H1 (cell line): ENCODE measurements around the gene ERH. TPM values are rescaled to one million over a fixed set of nuclear protein-coding genes. Genes with fewer than 3 reads are reported as not detected.
A peak's percentile ranks its signal among the peaks of the same experiment; 100 is the strongest.

Experiments
- CTCF ChIA-PET: fragments of 300-600 bp; sonication (Branson Sonifier 250); formaldehyde crosslinking; loops from one replicate; lab custom pipeline; 2021; ENCODE audit not compliant: partially characterized antibody; lab: Charles Lee
- POLR2A ChIA-PET: fragments of 300-600 bp; sonication (Branson Sonifier 250); formaldehyde crosslinking; loops from one replicate; lab custom pipeline; 2021; ENCODE audit warnings: inconsistent platforms; ENCODE audit not compliant: partially characterized antibody; lab: Charles Lee
- DNase-seq, 2 experiments: peaks; one replicate each; pipeline versions ENCODE4 v3.0.0 to v3.0.0-alpha.2; 2010 to 2022; ENCODE audit warnings: low spot score in 2 of 2, low read depth in 1 of 2, mixed read lengths in 1 of 2
- FAIRE-seq: peaks from 2 replicates; lab custom pipeline; 2011; peaks lifted over from hg19 to GRCh38; lab: Jason Lieb, UNC
- H2AFZ ChIP-seq: 2 replicates; pipeline ENCODE4 v1.8.1; 2012; ENCODE audit warnings: low read length, inconsistent platforms
- H2AK5ac ChIP-seq: 2 replicates; pipeline ENCODE4 v1.6.1; 2013; ENCODE audit warnings: low read depth, low read length
- H2BK120ac ChIP-seq: replicated peaks from 2 replicates; pipeline ENCODE3; 2013; ENCODE audit warnings: low read depth, low read length, inconsistent platforms
- H2BK12ac ChIP-seq: 2 replicates; pipeline ENCODE4 v1.6.1; 2013; ENCODE audit warnings: low read depth, low read length
- H2BK15ac ChIP-seq: 2 replicates; pipeline ENCODE4 v1.6.1; 2013; ENCODE audit warnings: low read length
- H2BK20ac ChIP-seq: 2 replicates; pipeline ENCODE4 v1.6.1; 2013; ENCODE audit warnings: low read length
- H2BK5ac ChIP-seq: 2 replicates; pipeline ENCODE4 v1.6.1; 2013; ENCODE audit warnings: low read depth, low read length
- H3K14ac ChIP-seq: 2 replicates; pipeline ENCODE4 v1.6.1; 2013; ENCODE audit warnings: inconsistent platforms; ENCODE audit not compliant: insufficient read length
- H3K18ac ChIP-seq: 2 replicates; pipeline ENCODE4 v1.6.1; 2013; ENCODE audit warnings: low read length; ENCODE audit errors: extremely low read depth
- H3K23ac ChIP-seq: 2 replicates; pipeline ENCODE4 v1.6.1; 2013; ENCODE audit warnings: inconsistent platforms; ENCODE audit not compliant: insufficient read length
- H3K23me2 ChIP-seq: 2 replicates; pipeline ENCODE4 v1.6.1; 2013; ENCODE audit warnings: low read depth, low read length
- H3K27ac ChIP-seq: 2 replicates; pipeline ENCODE4 v1.6.1; 2011; ENCODE audit warnings: low read depth, low read length, inconsistent platforms
- H3K27me3 ChIP-seq, 4 experiments: replicated peaks in 1 of 4; 1 replicate in 1 of 4; 2 replicates in 3 of 4; pipeline versions ENCODE4 v1.6.1 to v1.8.1; 2011 to 2013; ENCODE audit warnings: low read length in 3 of 4, mild to moderate bottlenecking in 3 of 4, inconsistent platforms in 2 of 4, mixed read lengths in 2 of 4, moderate library complexity in 1 of 4; ENCODE audit not compliant: control insufficient read depth in 3 of 4, insufficient read depth in 3 of 4; ENCODE audit errors: extremely low read depth in 1 of 4
- H3K36me3 ChIP-seq, 4 experiments: 2 replicates each; pipeline versions ENCODE4 v1.6.1 to v1.8.1; 2011 to 2013; ENCODE audit warnings: mild to moderate bottlenecking in 4 of 4, low read length in 3 of 4, moderate library complexity in 2 of 4, control low read depth in 1 of 4, inconsistent platforms in 1 of 4; ENCODE audit not compliant: insufficient read depth in 4 of 4, control insufficient read depth in 2 of 4
- H3K4ac ChIP-seq: replicated peaks from 2 replicates; pipeline ENCODE3; 2013; ENCODE audit warnings: low read length, low read depth, mixed read lengths, inconsistent platforms; ENCODE audit not compliant: insufficient read length
- H3K4me1 ChIP-seq, 4 experiments: replicated peaks in 1 of 4; 1 replicate in 1 of 4; 2 replicates in 3 of 4; pipeline versions ENCODE4 v1.6.1 to v1.8.1; 2011 to 2013; ENCODE audit warnings: low read length in 3 of 4, inconsistent platforms in 2 of 4, mixed read lengths in 1 of 4; ENCODE audit not compliant: insufficient read depth in 4 of 4, control insufficient read depth in 3 of 4
- H3K4me2 ChIP-seq, 2 experiments: 2 replicates each; pipeline versions ENCODE4 v1.6.1 to v1.8.1; 2011 to 2013; ENCODE audit warnings: low read depth in 2 of 2, low read length in 2 of 2, control low read depth in 1 of 2, inconsistent platforms in 1 of 2, mild to moderate bottlenecking in 1 of 2; ENCODE audit not compliant: insufficient read depth in 1 of 2
- H3K4me3 ChIP-seq, 4 experiments: fragments of 200-600, 300-600 bp in 1 of 4; sonication (generic), shearing (Covaris generic), sonication (Bioruptor Twin) in 1 of 4; 2 replicates each; pipeline versions ENCODE4 v1.5.1 to v1.8.1; 2011 to 2016; ENCODE audit warnings: low read length in 4 of 4, low read depth in 3 of 4, control low read depth in 2 of 4, inconsistent platforms in 2 of 4, mild to moderate bottlenecking in 2 of 4, mixed read lengths in 1 of 4, moderate library complexity in 1 of 4; ENCODE audit not compliant: insufficient read depth in 2 of 4; ENCODE audit errors: extremely low read depth in 1 of 4
- H3K56ac ChIP-seq: replicated peaks from 2 replicates; pipeline ENCODE3; 2013; ENCODE audit warnings: low read depth, mild to moderate bottlenecking, mixed read lengths, low read length, inconsistent platforms; ENCODE audit not compliant: insufficient read length
- H3K79me1 ChIP-seq: 2 replicates; pipeline ENCODE4 v1.6.1; 2013; ENCODE audit warnings: low read depth, low read length, control low read depth
- H3K79me2 ChIP-seq, 2 experiments: 2 replicates each; pipeline versions ENCODE4 v1.6.1 to v1.8.1; 2012 to 2013; ENCODE audit warnings: low read length in 2 of 2, mild to moderate bottlenecking in 2 of 2, inconsistent platforms in 1 of 2; ENCODE audit not compliant: insufficient read depth in 2 of 2, control insufficient read depth in 1 of 2
- H3K9ac ChIP-seq, 4 experiments: replicated peaks in 1 of 4; 1 replicate in 1 of 4; 2 replicates in 3 of 4; pipeline versions ENCODE4 v1.6.1 to v1.8.1; 2011 to 2013; ENCODE audit warnings: low read depth in 3 of 4, low read length in 3 of 4, control low read depth in 2 of 4, mild to moderate bottlenecking in 2 of 4, moderate library complexity in 2 of 4, inconsistent platforms in 1 of 4; ENCODE audit errors: extremely low read depth in 1 of 4
- H3K9me3 ChIP-seq, 2 experiments: 2 replicates each; pipeline versions ENCODE4 v1.6.1 to v1.8.1; 2012 to 2013; ENCODE audit warnings: mild to moderate bottlenecking in 2 of 2, moderate library complexity in 2 of 2, control low read depth in 1 of 2, inconsistent platforms in 1 of 2, low read depth in 1 of 2, low read length in 1 of 2, mixed read lengths in 1 of 2; ENCODE audit not compliant: insufficient read depth in 2 of 2
- H4K20me1 ChIP-seq, 2 experiments: replicated peaks in 1 of 2; 2 replicates each; pipeline versions ENCODE3 to v1.8.1; 2011 to 2013; ENCODE audit warnings: inconsistent platforms in 2 of 2, low read length in 2 of 2, mild to moderate bottlenecking in 1 of 2; ENCODE audit not compliant: insufficient read depth in 2 of 2, control insufficient read depth in 1 of 2
- H4K5ac ChIP-seq: 2 replicates; pipeline ENCODE4 v1.6.1; 2013; ENCODE audit warnings: low read length, low read depth, mixed read lengths, inconsistent platforms; ENCODE audit not compliant: insufficient read length
- H4K8ac ChIP-seq: 2 replicates; pipeline ENCODE4 v1.8.0; 2013; ENCODE audit warnings: mild to moderate bottlenecking, moderate library complexity, low read length, inconsistent platforms; ENCODE audit not compliant: insufficient read depth; ENCODE audit errors: extremely low read depth
- H4K91ac ChIP-seq: replicated peaks from 2 replicates; pipeline ENCODE3; 2013; ENCODE audit warnings: low read length, mixed read lengths, inconsistent platforms; ENCODE audit not compliant: insufficient read length
- CTCF ChIP-seq, 3 experiments: IDR thresholded peaks; 1 replicate in 2 of 3; 2 replicates in 1 of 3; pipeline versions ENCODE4 v1.5.1 to v1.6.1; 2011; ENCODE audit warnings: low read length in 3 of 3, mild to moderate bottlenecking in 3 of 3, inconsistent platforms in 2 of 3, low read depth in 1 of 3, moderate library complexity in 1 of 3; ENCODE audit not compliant: insufficient read depth in 1 of 3; ENCODE audit errors: control extremely low read depth in 1 of 3
- E2F6 ChIP-seq: IDR thresholded peaks from 2 replicates; pipeline ENCODE4 v1.6.1; 2012; ENCODE audit warnings: inconsistent platforms
- NANOG ChIP-seq: IDR thresholded peaks from 2 replicates; pipeline ENCODE4 v1.6.1; 2011; ENCODE audit warnings: low read length, low read depth, mild to moderate bottlenecking, inconsistent platforms; ENCODE audit not compliant: insufficient read depth, poor library complexity, severe bottlenecking
- RAD21 ChIP-seq, 2 experiments: IDR thresholded peaks in 1 of 2; conservative IDR thresholded peaks in 1 of 2; 2 replicates each; pipeline ENCODE4 v1.6.1; 2011; ENCODE audit warnings: low read depth in 2 of 2, low read length in 2 of 2, improper control_type of control experiment in 1 of 2, inconsistent platforms in 1 of 2, mild to moderate bottlenecking in 1 of 2, moderate library complexity in 1 of 2
- SAP30 ChIP-seq: fragments of 300-600 bp; sonication (generic); IDR thresholded peaks from 2 replicates; pipeline ENCODE4 v1.7.1; 2012; ENCODE audit warnings: low read length, moderate library complexity, mild to moderate bottlenecking, inconsistent platforms; ENCODE audit not compliant: insufficient read depth, insufficient replicate concordance
- WGBS, 2 experiments: shearing (Covaris generic) in 1 of 2; methylation state at CpG; one replicate each; pipeline versions ENCODE4 v1.1.6 to v1.1.7; 2013 to 2015; ENCODE audit warnings: low lambda C conversion rate in 2 of 2, mixed read lengths in 2 of 2, inconsistent platforms in 1 of 2, low coverage in 1 of 2, missing lambda C conversion rate in 1 of 2; ENCODE audit not compliant: insufficient replicate concordance in 2 of 2, insufficient coverage in 1 of 2, insufficient read length in 1 of 2; ENCODE audit errors: extremely low coverage in 1 of 2, missing lambda C conversion rate in 1 of 2; 5-methylcytosine and 5-hydroxymethylcytosine counted together
- polyA plus RNA-seq, 7 experiments: library from polyadenylated mRNA; depleted of rRNA in 3 of 7; stranded (reverse) in 5 of 7; unstranded in 2 of 7; fragments of >200 nt in 5 of 7; fragments of 200-250 nt in 2 of 7; gene quantifications; 1 replicate in 5 of 7; 2 replicates in 1 of 7; 4 replicates in 1 of 7; pipeline versions ENCODE4 v1.2.1 to v1.2.3, GENCODE V29; 2011 to 2013; ENCODE audit warnings: missing spikeins in 2 of 7, mixed read lengths in 2 of 7
- total RNA-seq: library from RNA; stranded (reverse); fragmentation: NEBNext Ultra II Directional; extraction: Animal tissue kit (Norgen Biotek cat#: 25700); gene quantifications from 2 replicates; pipeline ENCODE4 v1.2.1, GENCODE V29; 2021
- TF ChIP-seq, protein P1 (sequence below): IDR thresholded peaks from 2 replicates; pipeline ENCODE4 v1.6.1; 2012; ENCODE audit warnings: inconsistent platforms
- TF ChIP-seq, protein P2 (sequence below): IDR thresholded peaks from 2 replicates; pipeline ENCODE4 v1.6.1; 2011; ENCODE audit warnings: low read length, improper control_type of control experiment

ERH gene
- total and polyA plus RNA-seq, 2 of the 8 experiments (the other 6 are each of a cell fraction or from before 2014, with no cell fraction given), result 329 to 454 TPM

DNA sequence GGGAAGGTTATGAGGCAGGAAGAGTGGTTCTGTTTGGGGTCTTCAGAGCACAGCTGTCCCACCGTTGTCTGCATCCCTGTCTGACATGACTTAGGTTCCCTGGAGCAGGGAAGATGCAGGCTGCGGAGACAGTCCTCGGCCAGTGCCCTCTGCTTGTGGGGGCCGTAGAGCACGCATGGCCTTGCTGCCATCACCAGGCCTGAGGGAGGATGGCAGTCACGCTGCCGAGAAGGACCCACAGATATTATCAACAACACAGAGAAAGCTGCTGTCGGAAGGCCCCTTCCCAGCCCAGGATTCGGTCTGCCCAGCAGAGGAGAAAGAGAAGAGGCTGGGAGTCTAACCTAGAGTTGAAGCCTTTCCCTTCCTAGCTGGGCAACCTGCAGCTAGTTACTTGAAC is 35.0 kb downstream of the ERH start:
- TF ChIP-seq, protein P1, sequence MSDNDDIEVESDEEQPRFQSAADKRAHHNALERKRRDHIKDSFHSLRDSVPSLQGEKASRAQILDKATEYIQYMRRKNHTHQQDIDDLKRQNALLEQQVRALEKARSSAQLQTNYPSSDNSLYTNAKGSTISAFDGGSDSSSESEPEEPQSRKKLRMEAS, result peak; percentile 69
- TF ChIP-seq SAP30, result no peak
- TF ChIP-seq E2F6, result no peak
- TF ChIP-seq NANOG, result no peak
- peak; percentile 93 to 95 for TF ChIP-seq RAD21 (IDR thresholded peaks at IDR 0.05 in 1 of 2, conservative IDR thresholded peaks at IDR 0.05 in 1 of 2; ENCODE audit: low read depth in 2 of 2, low read length in 2 of 2)
- TF ChIP-seq CTCF (IDR thresholded peaks at IDR 0.05; ENCODE audit: control extremely low read depth in 1 of 3, insufficient read depth in 1 of 3, low read depth in 1 of 3, low read length in 3 of 3), result peak; percentile 88 to 95 (median 88)
- TF ChIP-seq, protein P2, sequence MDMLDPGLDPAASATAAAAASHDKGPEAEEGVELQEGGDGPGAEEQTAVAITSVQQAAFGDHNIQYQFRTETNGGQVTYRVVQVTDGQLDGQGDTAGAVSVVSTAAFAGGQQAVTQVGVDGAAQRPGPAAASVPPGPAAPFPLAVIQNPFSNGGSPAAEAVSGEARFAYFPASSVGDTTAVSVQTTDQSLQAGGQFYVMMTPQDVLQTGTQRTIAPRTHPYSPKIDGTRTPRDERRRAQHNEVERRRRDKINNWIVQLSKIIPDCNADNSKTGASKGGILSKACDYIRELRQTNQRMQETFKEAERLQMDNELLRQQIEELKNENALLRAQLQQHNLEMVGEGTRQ, result no peak
- Histone ChIP-seq H3K4me1 (peaks cover 0 to 3% (median 0%) of the 10 kb centered on the region in 4 experiments; a peak in 1 of 7 replicates), H4K20me1 (no peaks in the 10 kb centered on the region), H3K9me3 (no peaks in the 10 kb centered on the region), H2BK20ac (no peak overlapping the region), H2AK5ac (no peak overlapping the region), H3K27me3 (no peaks in the 10 kb centered on the region), H2BK5ac (no peak overlapping the region), H3K14ac (no peak overlapping the region), H3K18ac (no peak overlapping the region), H3K27ac (no peak overlapping the region), H4K8ac (no peak overlapping the region), H4K91ac (no peak overlapping the region), H2BK120ac (no peak overlapping the region), H3K4me2 (no peak overlapping the region), H3K56ac (no peak overlapping the region), H3K79me2 (no peaks in the 10 kb centered on the region), H3K4ac (no peak overlapping the region), H2AFZ (no peak overlapping the region), H2BK15ac (no peak overlapping the region), H4K5ac (no peak overlapping the region), H3K4me3 (no peak overlapping the region), H3K9ac (no peak overlapping the region), H3K23ac (no peak overlapping the region), H3K23me2 (no peaks in the 10 kb centered on the region), H2BK12ac (no peak overlapping the region), H3K79me1 (no peaks in the 10 kb centered on the region), H3K36me3 (no peaks in the 10 kb centered on the region)
- ChIA-PET CTCF (interaction anchor here (0.7 to 11.8 kb wide), 36 partner anchors 13 to 233 kb away, joined by 3 to 130 read pairs (median 5); partner anchors contain the start of gene GALNT16), POLR2A (interaction anchor here (0.6 kb wide), 1 partner anchor 570 kb away, joined by 3 read pairs; no protein-coding TSS in a partner anchor)
- DNase-seq, result peak in 1 of 2 experiments; percentile 27
- 54% methylated on average over 9 of the region's 9 CpGs; no CpG with 5 or more reads in 1 of the 2 experiments for WGBS, 2 experiments
- FAIRE-seq, result no peak
